Right lobe of liver (tissue), 4 donors: ENCODE measurements around the gene LTBR.

ENCODE experiments used
- CTCF ChIP-seq, 4 donors: fragments of 200-600 bp in 3 of 4; fragments of 450-650 bp in 1 of 4; IDR thresholded peaks; one replicate each; pipeline versions ENCODE4 v1.5.1 to v1.8.0; 2016 to 2022; ENCODE audit warnings: antibody characterized with exemption in 4 of 4, mild to moderate bottlenecking in 2 of 4
- POLR2A ChIP-seq: fragments of 450-650 bp; IDR thresholded peaks from one replicate; pipeline ENCODE4 v1.6.1; 2017; ENCODE audit warnings: antibody characterized with exemption, mild to moderate bottlenecking
- donor health status: DM: no; HTN: no; CAD: no.
- donor health status: DM: no; HTN: no; CAD: no.
- donor health status: DM: no; HTN: yes; CAD: no.

- TF ChIP-seq POLR2A (no peak), CTCF (IDR thresholded peaks at IDR 0.05) (no peak)
Observed at GRCh38 chr12:6396031-6396430, 12.1 kb downstream of the LTBR start.
